Osteoblast (primary cell): ENCODE measurements around the gene PSG6. TPM values are rescaled to one million over a fixed set of nuclear protein-coding genes. Genes with fewer than 3 reads are reported as not detected.
A peak's percentile ranks its signal among the peaks of the same experiment; 100 is the strongest.
"Not testable (repeated sequence)": the region's sequence is repeated elsewhere in the genome, so short reads cannot be mapped to it uniquely, and the experiment has no call there.

Source experiments
- DNase-seq: peaks from one replicate; pipeline ENCODE4 v3.0.0; 2011; ENCODE audit warnings: low spot score, mixed read lengths; ENCODE audit not compliant: insufficient read length; ENCODE audit errors: missing footprints
- H2AFZ ChIP-seq: 2 replicates; pipeline ENCODE4 v1.6.0; 2011; ENCODE audit warnings: mild to moderate bottlenecking, low read length
- H3K27ac ChIP-seq: 2 replicates; pipeline ENCODE4 v1.5.1; 2011; ENCODE audit warnings: mild to moderate bottlenecking, low read depth, low read length, moderate library complexity
- H3K27me3 ChIP-seq: 2 replicates; pipeline ENCODE4 v1.6.0; 2012; ENCODE audit warnings: mild to moderate bottlenecking, control low read depth, inconsistent platforms, low read length, moderate library complexity; ENCODE audit not compliant: insufficient read depth
- H3K36me3 ChIP-seq: 2 replicates; pipeline ENCODE4 v1.5.1; 2011; ENCODE audit warnings: mild to moderate bottlenecking, low read length, control low read depth, moderate library complexity; ENCODE audit not compliant: insufficient read depth
- H3K4me1 ChIP-seq: 2 replicates; pipeline ENCODE4 v1.5.1; 2011; ENCODE audit warnings: mild to moderate bottlenecking, low read length, control low read depth, moderate library complexity; ENCODE audit not compliant: insufficient read depth
- H3K4me2 ChIP-seq: 2 replicates; pipeline ENCODE4 v1.6.0; 2011; ENCODE audit warnings: mild to moderate bottlenecking, low read length; ENCODE audit not compliant: insufficient read depth
- H3K4me3 ChIP-seq: fragments of 200-600 bp; sonication (generic); 3 replicates; pipeline ENCODE4 v1.5.1; 2012; ENCODE audit warnings: mild to moderate bottlenecking, low read length, inconsistent platforms; ENCODE audit not compliant: insufficient read depth
- H3K79me2 ChIP-seq: 2 replicates; pipeline ENCODE4 v1.6.0; 2012; ENCODE audit warnings: mild to moderate bottlenecking, low read length, control low read depth, inconsistent platforms; ENCODE audit not compliant: insufficient read depth
- H3K9me3 ChIP-seq: 2 replicates; pipeline ENCODE4 v1.5.1; 2011; ENCODE audit warnings: low read depth, low read length, control low read depth
- H4K20me1 ChIP-seq: 2 replicates; pipeline ENCODE4 v1.6.0; 2012; ENCODE audit warnings: mild to moderate bottlenecking, low read length, control low read depth; ENCODE audit not compliant: insufficient read depth
- total RNA-seq: library from RNA; depleted of rRNA; stranded (reverse); fragments of >200 nt; gene quantifications from 2 replicates; pipeline ENCODE4 v1.2.3, GENCODE V29; 2012
- TF ChIP-seq, protein P1 (sequence below): IDR thresholded peaks from 2 replicates; pipeline ENCODE4 v1.5.1; 2011; ENCODE audit warnings: mild to moderate bottlenecking, low read depth, low read length, moderate library complexity; ENCODE audit errors: extremely low read depth

The PSG6 gene
- total RNA-seq, 1 donor: not detected

DNA sequence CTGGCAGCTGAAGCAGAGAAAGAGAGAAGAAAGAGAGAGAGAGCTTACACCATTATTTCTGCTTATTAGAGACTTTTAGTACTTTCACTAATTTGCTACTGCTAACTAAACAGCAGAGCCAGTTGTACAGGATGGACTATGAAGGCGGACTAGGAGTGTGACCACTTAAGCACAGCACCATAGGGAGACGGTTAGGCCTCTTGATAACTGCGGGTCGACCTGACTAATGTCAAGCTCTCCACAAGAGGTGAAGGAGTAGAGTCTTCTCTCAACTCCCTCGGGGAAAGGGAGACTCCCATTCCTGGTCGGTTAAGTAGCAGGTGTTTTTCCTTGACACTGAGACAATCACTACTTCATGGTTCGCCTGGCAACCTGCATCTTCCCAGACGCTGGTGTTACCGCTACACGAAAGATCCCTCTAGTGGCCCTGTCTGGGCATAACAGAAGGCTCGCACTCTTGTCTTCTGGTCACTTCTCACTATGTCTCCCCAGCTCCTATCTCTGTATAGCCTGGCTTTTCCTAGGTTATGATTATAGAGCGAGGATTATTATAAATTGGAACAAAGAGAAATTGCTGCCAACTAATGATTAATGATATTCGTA is 24.6 kb upstream of the PSG6 start:
- H3K4me1 ChIP-seq: no peaks in the 10 kb centered on the region
- no peaks in the 10 kb centered on the region for H4K20me1 ChIP-seq
- no peaks in the 10 kb centered on the region for H3K79me2 ChIP-seq
- H2AFZ ChIP-seq: no peak overlapping the region
- no peak overlapping the region for H3K4me3 ChIP-seq
- H3K27me3 ChIP-seq: no peaks in the 10 kb centered on the region
- DNase-seq: peak; percentile 64
- H3K9me3 ChIP-seq: no peaks in the 10 kb centered on the region
- no peak overlapping the region for H3K27ac ChIP-seq
- TF ChIP-seq, protein P1, sequence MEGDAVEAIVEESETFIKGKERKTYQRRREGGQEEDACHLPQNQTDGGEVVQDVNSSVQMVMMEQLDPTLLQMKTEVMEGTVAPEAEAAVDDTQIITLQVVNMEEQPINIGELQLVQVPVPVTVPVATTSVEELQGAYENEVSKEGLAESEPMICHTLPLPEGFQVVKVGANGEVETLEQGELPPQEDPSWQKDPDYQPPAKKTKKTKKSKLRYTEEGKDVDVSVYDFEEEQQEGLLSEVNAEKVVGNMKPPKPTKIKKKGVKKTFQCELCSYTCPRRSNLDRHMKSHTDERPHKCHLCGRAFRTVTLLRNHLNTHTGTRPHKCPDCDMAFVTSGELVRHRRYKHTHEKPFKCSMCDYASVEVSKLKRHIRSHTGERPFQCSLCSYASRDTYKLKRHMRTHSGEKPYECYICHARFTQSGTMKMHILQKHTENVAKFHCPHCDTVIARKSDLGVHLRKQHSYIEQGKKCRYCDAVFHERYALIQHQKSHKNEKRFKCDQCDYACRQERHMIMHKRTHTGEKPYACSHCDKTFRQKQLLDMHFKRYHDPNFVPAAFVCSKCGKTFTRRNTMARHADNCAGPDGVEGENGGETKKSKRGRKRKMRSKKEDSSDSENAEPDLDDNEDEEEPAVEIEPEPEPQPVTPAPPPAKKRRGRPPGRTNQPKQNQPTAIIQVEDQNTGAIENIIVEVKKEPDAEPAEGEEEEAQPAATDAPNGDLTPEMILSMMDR: peak; percentile 44
- no peak overlapping the region for H3K4me2 ChIP-seq
- H3K36me3 ChIP-seq: no peaks in the 10 kb centered on the region

DNA sequence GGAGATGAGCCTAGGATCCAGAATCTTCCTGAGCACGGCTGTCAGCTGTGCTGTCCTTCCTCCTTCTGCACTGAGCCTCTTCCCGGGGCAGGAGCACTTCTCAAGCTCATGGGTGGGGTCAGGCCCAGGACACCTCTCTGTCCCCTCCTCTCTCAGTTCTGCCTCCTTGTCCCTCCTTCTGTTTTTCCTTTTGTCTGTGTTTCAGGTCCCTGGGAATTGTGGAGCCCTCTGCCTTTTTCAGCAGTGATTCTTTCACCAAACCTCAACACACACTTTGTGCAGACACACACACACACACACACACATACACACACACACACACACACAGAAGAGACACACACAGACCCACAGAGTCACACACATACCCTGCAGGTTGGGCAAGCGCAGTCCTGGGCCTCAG is 19.4 kb upstream of the PSG6 start, which contains the start of gene PSG7:
PSG7 (minus strand) TSS at position 101 of the 400 bp plus-strand sequence. CDS start 131 bp downstream, outside the sequence.
- not testable (repeated sequence) for H3K79me2 ChIP-seq, DNase-seq, H3K9me3 ChIP-seq, H3K4me3 ChIP-seq, H3K4me2 ChIP-seq, H2AFZ ChIP-seq, H3K36me3 ChIP-seq, H3K27me3 ChIP-seq, H3K27ac ChIP-seq, H4K20me1 ChIP-seq
- peaks cover 13% of the 10 kb centered on the region for H3K4me1 ChIP-seq

DNA sequence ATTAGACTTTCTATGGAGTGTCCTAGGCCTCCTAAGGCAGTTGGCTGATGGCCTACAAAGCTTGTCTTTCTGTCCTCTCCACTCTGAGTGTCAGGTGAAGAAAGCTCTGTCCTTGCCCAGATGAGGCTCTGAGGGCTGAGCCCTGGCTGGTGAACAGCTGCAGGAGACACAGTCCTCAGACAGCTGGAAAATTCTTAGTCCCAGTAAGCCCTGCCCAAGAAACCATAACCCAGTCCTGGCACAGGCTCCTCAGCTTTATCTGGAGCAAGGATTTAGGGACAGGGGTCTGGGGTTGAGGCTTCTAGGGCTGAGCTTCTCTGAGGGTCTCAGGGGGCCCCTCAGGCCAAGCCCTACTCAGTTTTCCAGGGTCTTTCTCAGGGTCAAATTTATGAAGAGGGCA is 17.0 kb upstream of the PSG6 start:
- H3K36me3 ChIP-seq, DNase-seq, H3K4me3 ChIP-seq, H3K9me3 ChIP-seq, H3K4me2 ChIP-seq, H2AFZ ChIP-seq, H3K79me2 ChIP-seq, H3K27me3 ChIP-seq, H4K20me1 ChIP-seq: not testable (repeated sequence)
- Histone ChIP-seq H3K4me1 (peaks cover 15% of the 10 kb centered on the region), H3K27ac (peak overlapping the region; percentile 87)

DNA sequence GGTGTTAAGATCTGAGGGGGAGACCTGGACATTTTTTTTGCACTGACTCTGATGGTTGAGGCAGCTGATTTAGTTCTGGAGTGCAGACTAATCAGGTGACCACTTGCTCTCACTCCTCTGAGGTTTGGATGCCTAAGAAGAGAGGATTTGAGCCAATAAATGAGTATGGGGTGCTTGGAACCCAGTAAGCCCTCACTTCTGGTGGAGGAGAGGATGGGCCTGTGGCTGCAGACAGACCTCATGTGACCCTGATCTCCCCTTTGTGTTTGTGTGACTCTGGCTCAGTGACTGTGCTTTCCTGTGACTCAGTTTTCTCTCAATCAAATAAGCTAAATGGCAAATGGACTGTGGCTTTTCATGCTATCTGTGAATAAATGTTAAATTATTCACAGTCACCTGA is 16.5 kb upstream of the PSG6 start:
- H3K4me2 ChIP-seq: not testable (repeated sequence)
- peak; percentile 77 for DNase-seq

DNA sequence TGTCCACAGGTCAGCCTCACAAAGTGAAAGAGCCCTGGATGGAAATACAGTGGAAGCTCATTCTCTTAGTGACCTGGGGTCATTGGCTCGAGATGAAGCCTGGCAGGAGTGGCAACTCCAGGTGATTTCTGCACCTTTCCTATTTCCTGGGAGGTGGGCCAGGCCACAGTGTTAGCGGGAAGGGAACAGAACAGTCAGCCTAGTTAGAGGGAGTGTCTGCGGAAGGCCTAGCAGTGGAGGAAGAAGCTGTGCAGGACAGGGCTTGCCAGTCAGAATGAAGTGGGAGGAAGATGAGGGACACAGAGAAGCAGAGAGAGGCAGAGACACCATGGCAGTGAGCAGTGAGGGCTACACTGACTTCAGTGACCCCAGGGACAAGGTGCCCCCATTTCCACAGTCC is 15.7 kb upstream of the PSG6 start:
- H3K4me2 ChIP-seq, H3K79me2 ChIP-seq, H3K4me3 ChIP-seq, H3K27me3 ChIP-seq, DNase-seq, H3K36me3 ChIP-seq, H4K20me1 ChIP-seq, H2AFZ ChIP-seq, H3K9me3 ChIP-seq: not testable (repeated sequence)
- H3K27ac ChIP-seq: peak overlapping the region; percentile 87
- peaks cover 15% of the 10 kb centered on the region for H3K4me1 ChIP-seq

More for the DNA sequence above, 16.5 kb upstream of the PSG6 start:
- Histone ChIP-seq H3K27ac (peak overlapping the region; percentile 87), H3K4me1 (peaks cover 15% of the 10 kb centered on the region)
- not testable (repeated sequence) for H3K79me2 ChIP-seq, H3K27me3 ChIP-seq, H3K9me3 ChIP-seq, H2AFZ ChIP-seq, H3K36me3 ChIP-seq, H4K20me1 ChIP-seq, H3K4me3 ChIP-seq

DNA sequence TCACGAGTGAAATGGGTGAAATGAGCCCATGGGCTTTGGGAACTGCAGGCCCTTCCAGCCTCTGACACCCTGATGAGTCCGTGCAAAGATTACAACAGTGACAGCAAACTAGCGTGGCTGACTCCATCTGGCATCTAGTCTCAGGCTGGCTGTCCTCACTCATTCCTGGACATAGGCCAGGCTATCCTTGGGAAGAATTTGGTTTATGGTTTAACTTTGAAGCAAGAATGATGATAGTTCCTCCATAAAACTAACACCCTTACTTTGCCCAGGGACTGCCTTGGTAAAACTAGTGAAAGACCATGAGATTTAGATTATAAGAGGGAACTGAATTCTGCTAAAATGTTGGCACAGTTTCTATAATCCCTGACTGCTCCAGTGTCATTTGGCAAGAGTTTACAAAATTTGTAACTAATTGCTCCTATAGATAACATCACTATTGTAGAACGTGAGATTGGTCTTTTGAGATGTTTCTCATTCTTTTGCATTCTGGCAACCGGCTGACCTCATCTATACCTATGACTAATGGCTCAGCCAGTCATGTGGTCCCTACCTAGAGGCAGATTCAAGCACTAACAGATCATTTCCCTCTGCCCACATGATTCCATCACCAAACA is 14.9 kb upstream of the PSG6 start:
- H3K4me3 ChIP-seq, H4K20me1 ChIP-seq, H2AFZ ChIP-seq, H3K4me2 ChIP-seq, H3K9me3 ChIP-seq, H3K27me3 ChIP-seq, H3K79me2 ChIP-seq, H3K36me3 ChIP-seq: not testable (repeated sequence)
- Histone ChIP-seq H3K27ac (peak overlapping the region; percentile 98), H3K4me1 (peaks cover 15% of the 10 kb centered on the region)
- DNase-seq: peak; percentile 83
